WTC11 (cell line): ENCODE measurements around the gene GRIN2A. TPM values are rescaled to one million over a fixed set of nuclear protein-coding genes. Genes with fewer than 3 reads are reported as not detected.

ENCODE experiments used
- ATAC-seq: fragments of 200-7000 bp; cut with Tn5 transposase; 2 replicates; pipeline ENCODE4 v1.10.0; 2021; ENCODE audit warnings: mild to moderate bottlenecking, moderate library complexity
- CTCF ChIA-PET: fragments of 300-600 bp; sonication (Branson Sonifier 250); formaldehyde crosslinking; loops from one replicate; lab custom pipeline; 2021; ENCODE audit warnings: antibody characterized with exemption; lab: Charles Lee
- POLR2A ChIA-PET: fragments of 350-600 bp; sonication (Branson Sonifier 250); formaldehyde crosslinking; loops from one replicate; lab custom pipeline; 2021; ENCODE audit warnings: antibody characterized with exemption; lab: Charles Lee
- DNase-seq: peaks from one replicate; pipeline ENCODE4 v3.0.0; 2021; ENCODE audit warnings: low spot score
- H3K27ac Mint-ChIP-seq: 2 replicates; pipeline ENCODE4 v1.8.0; 2021; ENCODE audit warnings: mixed read lengths
- H3K27me3 Mint-ChIP-seq: 2 replicates; pipeline ENCODE4 v1.8.0; 2021; ENCODE audit warnings: low read depth, mild to moderate bottlenecking, moderate library complexity, mixed read lengths
- H3K36me3 Mint-ChIP-seq: 2 replicates; pipeline ENCODE4 v1.8.0; 2021; ENCODE audit warnings: mixed read lengths
- H3K4me1 Mint-ChIP-seq: 2 replicates; pipeline ENCODE4 v1.8.0; 2022; ENCODE audit warnings: mixed read lengths
- H3K4me3 Mint-ChIP-seq: 2 replicates; pipeline ENCODE4 v1.8.0; 2021; ENCODE audit warnings: mild to moderate bottlenecking, moderate library complexity, mixed read lengths
- H3K9me3 Mint-ChIP-seq: 2 replicates; pipeline ENCODE4 v1.8.0; 2021; ENCODE audit warnings: mixed read lengths
- AR ChIP-seq: fragments of 250-450 bp; sonication (Bioruptor Pico); IDR thresholded peaks from 2 replicates; pipeline ENCODE4 v1.9.0; 2021; ENCODE audit warnings: mild to moderate bottlenecking
- ATF1 ChIP-seq: sonication (generic); formaldehyde crosslinking; IDR thresholded peaks from 2 replicates; pipeline ENCODE4 v1.8.1; 2023; ENCODE audit warnings: mild to moderate bottlenecking, moderate library complexity, missing genetic modification reagents
- CBFB ChIP-seq: sonication (generic); formaldehyde crosslinking; IDR thresholded peaks from 2 replicates; pipeline ENCODE4 v1.8.1; 2022; ENCODE audit warnings: mild to moderate bottlenecking, low read depth, missing genetic modification reagents
- CREM ChIP-seq: sonication (generic); formaldehyde crosslinking; IDR thresholded peaks from 2 replicates; pipeline ENCODE4 v1.8.1; 2022; ENCODE audit warnings: mild to moderate bottlenecking, missing genetic modification reagents, moderate library complexity
- CTCF ChIP-seq: fragments of 200-600 bp; IDR thresholded peaks from 2 replicates; pipeline ENCODE4 v1.8.0; 2022; ENCODE audit warnings: antibody characterized with exemption
- E2F1 ChIP-seq: sonication (generic); formaldehyde crosslinking; IDR thresholded peaks from 2 replicates; pipeline ENCODE4 v1.8.0; 2022; ENCODE audit warnings: mild to moderate bottlenecking, missing genetic modification reagents
- E2F5 ChIP-seq: sonication (generic); formaldehyde crosslinking; IDR thresholded peaks from 2 replicates; pipeline ENCODE4 v1.8.1; 2022; ENCODE audit warnings: mild to moderate bottlenecking, moderate library complexity, missing genetic modification reagents
- EMX1 ChIP-seq: fragments of 250-450 bp; sonication (Bioruptor Pico); IDR thresholded peaks from 2 replicates; pipeline ENCODE4 v1.8.0; 2021; ENCODE audit warnings: mild to moderate bottlenecking
- ESRRA ChIP-seq: sonication (generic); formaldehyde crosslinking; IDR thresholded peaks from 2 replicates; pipeline ENCODE4 v1.8.1; 2022; ENCODE audit warnings: mild to moderate bottlenecking, missing genetic modification reagents, borderline replicate concordance
- FOXJ3 ChIP-seq: sonication (generic); formaldehyde crosslinking; IDR thresholded peaks from 2 replicates; pipeline ENCODE4 v1.9.0; 2021; ENCODE audit warnings: missing genetic modification reagents, mild to moderate bottlenecking, borderline replicate concordance
- FOXP1 ChIP-seq: sonication (generic); formaldehyde crosslinking; IDR thresholded peaks from 2 replicates; pipeline ENCODE4 v1.8.0; 2022; ENCODE audit warnings: missing genetic modification reagents, mild to moderate bottlenecking, moderate library complexity, borderline replicate concordance
- GABPB1 ChIP-seq: sonication (generic); formaldehyde crosslinking; IDR thresholded peaks from 2 replicates; pipeline ENCODE4 v1.8.1; 2023; ENCODE audit warnings: mild to moderate bottlenecking, missing genetic modification reagents
- HMGXB4 ChIP-seq: sonication (generic); formaldehyde crosslinking; IDR thresholded peaks from 2 replicates; pipeline ENCODE4 v1.8.1; 2023; ENCODE audit warnings: mild to moderate bottlenecking, moderate library complexity, missing genetic modification reagents
- IRF2 ChIP-seq: sonication (generic); formaldehyde crosslinking; IDR thresholded peaks from 2 replicates; pipeline ENCODE4 v1.8.0; 2022; ENCODE audit warnings: low read depth, missing genetic modification reagents, borderline replicate concordance
- JUN ChIP-seq: sonication (generic); formaldehyde crosslinking; IDR thresholded peaks from 2 replicates; pipeline ENCODE4 v1.8.0; 2023; ENCODE audit warnings: mild to moderate bottlenecking, missing genetic modification reagents
- KAT7 ChIP-seq: sonication (generic); formaldehyde crosslinking; IDR thresholded peaks from 2 replicates; pipeline ENCODE4 v1.8.1; 2023; ENCODE audit warnings: missing genetic modification reagents, mild to moderate bottlenecking, borderline replicate concordance
- MAX ChIP-seq: sonication (generic); formaldehyde crosslinking; IDR thresholded peaks from 2 replicates; pipeline ENCODE4 v1.8.0; 2022; ENCODE audit warnings: mild to moderate bottlenecking, missing genetic modification reagents
- NFATC4 ChIP-seq: fragments of 250-450 bp; sonication (Bioruptor Pico); IDR thresholded peaks from 2 replicates; pipeline ENCODE4 v1.9.0; 2021; ENCODE audit warnings: mild to moderate bottlenecking
- RORB ChIP-seq: fragments of 250-450 bp; sonication (Bioruptor Pico); IDR thresholded peaks from 2 replicates; pipeline ENCODE4 v1.9.0; 2021; ENCODE audit warnings: mild to moderate bottlenecking
- SMAD4 ChIP-seq: sonication (generic); formaldehyde crosslinking; IDR thresholded peaks from 2 replicates; pipeline ENCODE4 v1.8.0; 2022; ENCODE audit warnings: mild to moderate bottlenecking, missing genetic modification reagents
- SOX15 ChIP-seq: fragments of 250-450 bp; sonication (Bioruptor Pico); IDR thresholded peaks from 2 replicates; pipeline ENCODE4 v1.9.0; 2021; ENCODE audit warnings: mild to moderate bottlenecking
- TCF7 ChIP-seq: sonication (generic); formaldehyde crosslinking; IDR thresholded peaks from 2 replicates; pipeline ENCODE4 v1.8.0; 2022; ENCODE audit warnings: mild to moderate bottlenecking, low read depth, missing genetic modification reagents, moderate library complexity
- ZBTB21 ChIP-seq: sonication (generic); formaldehyde crosslinking; IDR thresholded peaks from 2 replicates; pipeline ENCODE4 v1.8.1; 2023; ENCODE audit warnings: mild to moderate bottlenecking, missing genetic modification reagents, borderline replicate concordance
- ZBTB43 ChIP-seq: sonication (generic); formaldehyde crosslinking; IDR thresholded peaks from 2 replicates; pipeline ENCODE4 v1.8.1; 2023; ENCODE audit warnings: mild to moderate bottlenecking, missing genetic modification reagents
- ZNF121 ChIP-seq: sonication (generic); formaldehyde crosslinking; IDR thresholded peaks from 2 replicates; pipeline ENCODE4 v1.8.0; 2023; ENCODE audit warnings: missing genetic modification reagents
- ZNF138 ChIP-seq: sonication (generic); formaldehyde crosslinking; conservative IDR thresholded peaks from 2 replicates; pipeline ENCODE4 v1.8.1; 2022; ENCODE audit warnings: mild to moderate bottlenecking, moderate library complexity, missing genetic modification reagents
- ZNF425 ChIP-seq: fragments of 250-450 bp; sonication (Bioruptor Pico); conservative IDR thresholded peaks from 2 replicates; pipeline ENCODE4 v1.9.0; 2021; ENCODE audit warnings: mild to moderate bottlenecking
- total RNA-seq: library from RNA; stranded (reverse); gene quantifications from 3 replicates; pipeline ENCODE4 v1.2.3, GENCODE V29; 2021

GRIN2A gene
- total RNA-seq, 1 experiment from 2014 or later = 3.5 TPM

GRCh38 chr16:10067406-10067805 is 114.8 kb downstream of the GRIN2A start (continued):
- TF ChIP-seq SMAD4 (CRISPR knock-in tag) (no peak), GABPB1 (CRISPR knock-in tag) (no peak), ZNF425 (no peak), TCF7 (CRISPR knock-in tag) (no peak), E2F1 (CRISPR knock-in tag) (no peak), RORB (no peak), SOX15 (CRISPR knock-in tag) (no peak), NFATC4 (CRISPR knock-in tag) (no peak), CTCF (no peak)
- TF ChIP-seq, all 79 proteins: peak for 0

- POLR2A ChIA-PET = no interaction called here
- DNase-seq = no peak
- Mint-ChIP-seq H3K27me3 (peaks cover 5% of the 10 kb centered on the region; the same call in 1 of the 2 replicates), H3K27ac (no peak overlapping the region), H3K36me3 (no peaks in the 10 kb centered on the region), H3K4me3 (no peak overlapping the region), H3K4me1 (peaks cover 3% of the 10 kb centered on the region; the same call in 1 of the 2 replicates), H3K9me3 (peaks cover 15% of the 10 kb centered on the region)
- no peak for ATAC-seq
- CTCF ChIA-PET = no interaction called here
- TF ChIP-seq ZBTB21 (CRISPR knock-in tag) (no peak), EMX1 (CRISPR knock-in tag) (no peak), MAX (CRISPR knock-in tag) (no peak), FOXP1 (no peak), KAT7 (CRISPR knock-in tag) (no peak), ESRRA (CRISPR knock-in tag) (no peak), HMGXB4 (CRISPR knock-in tag) (no peak), ZNF121 (CRISPR knock-in tag) (no peak), CREM (CRISPR knock-in tag) (no peak), ATF1 (CRISPR knock-in tag) (no peak), IRF2 (CRISPR knock-in tag) (no peak), ZBTB43 (CRISPR knock-in tag) (no peak), E2F5 (no peak), AR (CRISPR knock-in tag) (no peak), ZNF138 (CRISPR knock-in tag) (no peak), CBFB (CRISPR knock-in tag) (no peak), JUN (no peak), FOXJ3 (CRISPR knock-in tag) (no peak)
Observed at GRCh38 chr16:10065019-10065418, 117.2 kb downstream of the GRIN2A start.
